MM.1S (cell line): Measurements from ENCODE around the gene STK31.
A peak's percentile ranks its signal among the peaks of the same experiment; 100 is the strongest.

Source experiments
- DNase-seq: peaks from one replicate; pipeline ENCODE4 v3.0.0-alpha.2; 2015
- H2AFZ ChIP-seq: fragments of 300-600 bp; sonication (generic); 2 replicates; pipeline ENCODE4 v1.6.0; 2016; ENCODE audit warnings: antibody characterized with exemption, low read length
- H3F3A ChIP-seq: fragments of 300-600 bp; sonication (generic); 2 replicates; pipeline ENCODE4 v1.6.1; 2016; ENCODE audit warnings: mild to moderate bottlenecking, antibody characterized with exemption, low read length, moderate library complexity, mixed read lengths; ENCODE audit not compliant: insufficient read depth
- H3K27ac ChIP-seq: fragments of 300-600 bp; sonication (generic); 2 replicates; pipeline ENCODE4 v1.5.1; 2016; ENCODE audit warnings: mild to moderate bottlenecking, low read length
- H3K27me3 ChIP-seq: fragments of 300-600 bp; sonication (generic); replicated peaks from 2 replicates; pipeline ENCODE4 v1.6.0; 2016; ENCODE audit warnings: low read length; ENCODE audit not compliant: insufficient read depth
- H3K36me3 ChIP-seq: fragments of 300-600 bp; sonication (generic); replicated peaks from 2 replicates; pipeline ENCODE4 v1.6.1; 2016; ENCODE audit warnings: mild to moderate bottlenecking, low read length, mixed read lengths; ENCODE audit not compliant: insufficient read depth
- H3K4me1 ChIP-seq: fragments of 300-600 bp; sonication (generic); 2 replicates; pipeline ENCODE4 v1.6.1; 2016; ENCODE audit warnings: low read length, mixed read lengths
- H3K4me2 ChIP-seq: fragments of 300-600 bp; sonication (generic); 2 replicates; pipeline ENCODE4 v1.6.0; 2016; ENCODE audit warnings: low read depth, low read length
- H3K4me3 ChIP-seq: fragments of 300-600 bp; sonication (generic); 2 replicates; pipeline ENCODE4 v1.5.1; 2016; ENCODE audit warnings: low read length, mixed read lengths
- H3K79me2 ChIP-seq: fragments of 300-600 bp; sonication (generic); 2 replicates; pipeline ENCODE4 v1.6.1; 2016; ENCODE audit warnings: mixed run types, low read length, mixed read lengths
- H3K9ac ChIP-seq: fragments of 300-600 bp; sonication (generic); 2 replicates; pipeline ENCODE4 v1.6.1; 2016; ENCODE audit warnings: low read length, mixed read lengths
- H3K9me2 ChIP-seq: fragments of 300-600 bp; sonication (generic); replicated peaks from 2 replicates; pipeline ENCODE4 v1.6.1; 2016; ENCODE audit warnings: mild to moderate bottlenecking, low read length, mixed read lengths; ENCODE audit not compliant: insufficient read depth
- H3K9me3 ChIP-seq: fragments of 300-600 bp; sonication (generic); replicated peaks from 2 replicates; pipeline ENCODE4 v1.6.1; 2016; ENCODE audit warnings: mild to moderate bottlenecking, low read length, mixed read lengths; ENCODE audit not compliant: insufficient read depth
- H4K20me1 ChIP-seq: fragments of 300-600 bp; sonication (generic); 2 replicates; pipeline ENCODE4 v1.6.1; 2016; ENCODE audit warnings: mild to moderate bottlenecking, low read length, moderate library complexity, mixed read lengths; ENCODE audit not compliant: insufficient read depth
- CTCF ChIP-seq: fragments of 300-600 bp; sonication (generic); IDR thresholded peaks from 2 replicates; pipeline ENCODE4 v1.5.1; 2016; ENCODE audit warnings: antibody characterized with exemption, low read length, mixed read lengths
- EZH2 ChIP-seq: fragments of 300-600 bp; sonication (generic); optimal IDR thresholded peaks from 2 replicates; pipeline ENCODE3; 2017; ENCODE audit warnings: low read depth, mild to moderate bottlenecking, antibody characterized with exemption, low read length, mixed read lengths
- EZH2phosphoT487 ChIP-seq: fragments of 300-600 bp; sonication (generic); IDR thresholded peaks from 2 replicates; pipeline ENCODE4 v1.6.1; 2018; ENCODE audit warnings: antibody characterized with exemption, low read length

The STK31 gene

DNA sequence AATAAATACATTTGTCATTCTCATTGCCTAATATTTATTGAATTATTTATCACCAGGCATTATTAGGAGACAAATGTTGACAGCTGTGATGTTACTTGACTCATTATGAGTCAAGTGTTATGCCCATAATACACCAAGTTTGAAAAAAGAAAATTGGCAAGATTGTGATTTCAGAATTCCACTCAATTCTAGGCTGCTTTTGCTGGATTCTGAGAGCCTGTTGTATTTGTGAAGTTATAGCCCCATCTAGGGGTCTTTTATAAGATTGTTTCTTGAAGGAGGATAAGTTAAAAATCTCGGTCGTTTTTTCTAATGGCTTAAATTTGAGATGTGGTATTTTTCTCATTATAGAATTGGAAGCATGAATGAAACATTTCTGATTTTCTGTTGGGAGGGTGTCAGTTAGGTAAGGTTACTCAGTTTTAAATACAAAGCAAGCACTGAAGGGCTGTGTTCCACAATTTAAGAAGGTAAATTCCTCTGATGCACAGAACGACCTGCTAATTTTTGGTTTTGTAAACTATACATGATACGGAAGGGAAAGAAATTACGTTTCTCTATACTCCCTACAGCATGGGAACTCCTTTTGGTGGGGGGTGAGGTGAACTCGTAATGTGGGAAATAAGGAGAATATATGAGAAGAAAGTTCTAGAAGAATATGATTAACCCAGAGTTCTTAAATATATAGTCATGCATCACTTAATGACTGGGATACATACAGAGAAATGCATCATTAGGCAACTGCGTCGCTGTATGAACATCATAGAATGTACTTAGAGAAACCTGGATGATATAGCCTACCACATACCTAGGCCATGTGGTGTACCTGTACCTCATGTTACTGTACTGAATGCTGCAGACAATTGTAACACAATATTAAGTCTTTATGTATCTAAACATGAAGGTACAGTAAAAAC lies 2.6 kb downstream of the STK31 start:
- no peaks in the 10 kb centered on the region for H4K20me1 ChIP-seq
- no peak overlapping the region for H3K9ac ChIP-seq
- H3K9me3 ChIP-seq: no peaks in the 10 kb centered on the region
- no peaks in the 10 kb centered on the region for H3K27me3 ChIP-seq
- H2AFZ ChIP-seq: no peak overlapping the region
- DNase-seq: peak; percentile 58
- no peak overlapping the region for H3K4me2 ChIP-seq
- H3K27ac ChIP-seq: no peak overlapping the region
- H3K4me1 ChIP-seq: no peaks in the 10 kb centered on the region
- TF ChIP-seq EZH2: no peak
- TF ChIP-seq EZH2phosphoT487: no peak
- TF ChIP-seq CTCF: peak; percentile 57
- no peaks in the 10 kb centered on the region for H3F3A ChIP-seq
- H3K4me3 ChIP-seq: no peak overlapping the region
- H3K36me3 ChIP-seq: no peaks in the 10 kb centered on the region
- no peaks in the 10 kb centered on the region for H3K9me2 ChIP-seq
- no peaks in the 10 kb centered on the region for H3K79me2 ChIP-seq

GRCh38 chr7:23713285-23714149 lies 3.5 kb downstream of the STK31 start:
- H3K9me3 ChIP-seq: no peaks in the 10 kb centered on the region
- no peaks in the 10 kb centered on the region; the same call in 1 of the 2 replicates for H4K20me1 ChIP-seq
- H3K36me3 ChIP-seq: no peaks in the 10 kb centered on the region
- no peaks in the 10 kb centered on the region for H3F3A ChIP-seq
- no peak overlapping the region for H3K4me2 ChIP-seq
- H3K27ac ChIP-seq: no peak overlapping the region
- no peak overlapping the region for H2AFZ ChIP-seq
- TF ChIP-seq CTCF (no peak), EZH2phosphoT487 (no peak), EZH2 (no peak)
- DNase-seq: no peak
- H3K4me3 ChIP-seq: no peak overlapping the region
- no peaks in the 10 kb centered on the region for H3K79me2 ChIP-seq
- no peaks in the 10 kb centered on the region for H3K27me3 ChIP-seq
- H3K4me1 ChIP-seq: no peaks in the 10 kb centered on the region
- no peak overlapping the region for H3K9ac ChIP-seq
- no peaks in the 10 kb centered on the region for H3K9me2 ChIP-seq

GRCh38 chr7:23714150-23714464 lies 4.1 kb downstream of the STK31 start:
- Histone ChIP-seq H4K20me1 (no peaks in the 10 kb centered on the region; the same call in 1 of the 2 replicates), H3K4me1 (no peaks in the 10 kb centered on the region), H3K9me3 (no peaks in the 10 kb centered on the region), H2AFZ (no peak overlapping the region), H3K9me2 (no peaks in the 10 kb centered on the region), H3K36me3 (no peaks in the 10 kb centered on the region), H3K9ac (no peak overlapping the region), H3K79me2 (no peaks in the 10 kb centered on the region), H3K4me3 (no peak overlapping the region), H3K27ac (no peak overlapping the region), H3K4me2 (no peak overlapping the region), H3K27me3 (no peaks in the 10 kb centered on the region), H3F3A (no peaks in the 10 kb centered on the region)
- DNase-seq: no peak
- TF ChIP-seq EZH2phosphoT487 (no peak), CTCF (no peak), EZH2 (no peak)
